ENCODE measurements around the gene IL12RB2. TPM values are rescaled to one million over a fixed set of nuclear protein-coding genes. Genes with fewer than 3 reads are reported as not detected.

Gene IL12RB2
- polyA plus RNA-seq, 1 donor = 1.1 TPM

GRCh38 chr1:67346982-67347381 lies 39.3 kb downstream of the IL12RB2 start:
- Histone ChIP-seq H3K27ac (ENCODE audit: low read length) (no peak overlapping the region), H3K27me3 (ENCODE audit: control insufficient read depth, insufficient read depth, low read length) (no peaks in the 10 kb centered on the region), H3K4me1 (ENCODE audit: control insufficient read depth, insufficient read depth, low read length) (no peaks in the 10 kb centered on the region), H3K4me3 (ENCODE audit: low read length) (no peak overlapping the region), H3K36me3 (ENCODE audit: control insufficient read depth, insufficient read depth, low read length) (no peaks in the 10 kb centered on the region), H3K9me3 (ENCODE audit: control insufficient read depth, low read depth, low read length) (no peaks in the 10 kb centered on the region)
- no peak for DNase-seq
- 83% methylated on average over 1 of the region's 1 CpG for WGBS (ENCODE audit: insufficient coverage, low lambda C conversion rate)

- no peaks in the 10 kb centered on the region for H3K27me3 ChIP-seq (ENCODE audit: control insufficient read depth, insufficient read depth, low read length)
- H3K36me3 ChIP-seq (ENCODE audit: control insufficient read depth, insufficient read depth, low read length) = no peaks in the 10 kb centered on the region
- no peaks in the 10 kb centered on the region for H3K9me3 ChIP-seq (ENCODE audit: control insufficient read depth, low read depth, low read length)
- no peak overlapping the region for H3K27ac ChIP-seq (ENCODE audit: low read length)
- no peaks in the 10 kb centered on the region for H3K4me1 ChIP-seq (ENCODE audit: control insufficient read depth, insufficient read depth, low read length)
- H3K4me3 ChIP-seq (ENCODE audit: low read length) = no peak overlapping the region
- DNase-seq = peak; percentile 22 to 32
- WGBS (ENCODE audit: insufficient coverage, low lambda C conversion rate) = no CpG with 5 or more reads among the region's 12 CpGs
These were observed 40.2 kb downstream of the IL12RB2 start for GRCh38 chr1:67347688-67348472.

GRCh38 chr1:67348586-67349252 lies 41.0 kb downstream of the IL12RB2 start:
- no peak for DNase-seq
- no peak overlapping the region for H3K27ac ChIP-seq (ENCODE audit: low read length)
- 67% methylated on average over 3 of the region's 6 CpGs for WGBS (ENCODE audit: insufficient coverage, low lambda C conversion rate)

GRCh38 chr1:67350783-67351182 lies 43.1 kb downstream of the IL12RB2 start:
- Histone ChIP-seq H3K27ac (ENCODE audit: low read length) (no peak overlapping the region), H3K27me3 (ENCODE audit: control insufficient read depth, insufficient read depth, low read length) (no peaks in the 10 kb centered on the region), H3K4me1 (ENCODE audit: control insufficient read depth, insufficient read depth, low read length) (no peaks in the 10 kb centered on the region), H3K4me3 (ENCODE audit: low read length) (no peak overlapping the region), H3K9me3 (ENCODE audit: control insufficient read depth, low read depth, low read length) (no peaks in the 10 kb centered on the region), H3K36me3 (ENCODE audit: control insufficient read depth, insufficient read depth, low read length) (no peaks in the 10 kb centered on the region)
- DNase-seq = no peak
- WGBS (ENCODE audit: insufficient coverage, low lambda C conversion rate) = no CpG with 5 or more reads among the region's 2 CpGs

More at GRCh38 chr1:67348586-67349252, 41.0 kb downstream of the IL12RB2 start:
- H3K36me3 ChIP-seq (ENCODE audit: control insufficient read depth, insufficient read depth, low read length) = no peaks in the 10 kb centered on the region
- H3K4me1 ChIP-seq (ENCODE audit: control insufficient read depth, insufficient read depth, low read length) = no peaks in the 10 kb centered on the region
- H3K9me3 ChIP-seq (ENCODE audit: control insufficient read depth, low read depth, low read length) = no peaks in the 10 kb centered on the region
- no peak overlapping the region for H3K4me3 ChIP-seq (ENCODE audit: low read length)
- H3K27me3 ChIP-seq (ENCODE audit: control insufficient read depth, insufficient read depth, low read length) = no peaks in the 10 kb centered on the region

GRCh38 chr1:67352211-67352610 lies 44.5 kb downstream of the IL12RB2 start:
- H3K4me1 ChIP-seq (ENCODE audit: control insufficient read depth, insufficient read depth, low read length) = no peaks in the 10 kb centered on the region
- H3K4me3 ChIP-seq (ENCODE audit: low read length) = no peak overlapping the region
- no peaks in the 10 kb centered on the region for H3K9me3 ChIP-seq (ENCODE audit: control insufficient read depth, low read depth, low read length)
- no peak for DNase-seq
- no peaks in the 10 kb centered on the region for H3K27me3 ChIP-seq (ENCODE audit: control insufficient read depth, insufficient read depth, low read length)
- H3K36me3 ChIP-seq (ENCODE audit: control insufficient read depth, insufficient read depth, low read length) = no peaks in the 10 kb centered on the region
- H3K27ac ChIP-seq (ENCODE audit: low read length) = no peak overlapping the region

GRCh38 chr1:67355745-67356424 lies 48.2 kb downstream of the IL12RB2 start:
- no peak overlapping the region for H3K4me3 ChIP-seq (ENCODE audit: low read length)
- H3K27ac ChIP-seq (ENCODE audit: low read length) = no peak overlapping the region
- DNase-seq = no peak
- no peaks in the 10 kb centered on the region for H3K36me3 ChIP-seq (ENCODE audit: control insufficient read depth, insufficient read depth, low read length)
- no peaks in the 10 kb centered on the region for H3K27me3 ChIP-seq (ENCODE audit: control insufficient read depth, insufficient read depth, low read length)
- no peaks in the 10 kb centered on the region for H3K9me3 ChIP-seq (ENCODE audit: control insufficient read depth, low read depth, low read length)
- H3K4me1 ChIP-seq (ENCODE audit: control insufficient read depth, insufficient read depth, low read length) = no peaks in the 10 kb centered on the region
- 100% methylated on average over 1 of the region's 3 CpGs for WGBS (ENCODE audit: insufficient coverage, low lambda C conversion rate)

GRCh38 chr1:67359592-67359991 lies 51.9 kb downstream of the IL12RB2 start:
- no peak for DNase-seq
- Histone ChIP-seq H3K27ac (ENCODE audit: low read length) (no peak overlapping the region), H3K36me3 (ENCODE audit: control insufficient read depth, insufficient read depth, low read length) (no peaks in the 10 kb centered on the region), H3K27me3 (ENCODE audit: control insufficient read depth, insufficient read depth, low read length) (no peaks in the 10 kb centered on the region), H3K9me3 (ENCODE audit: control insufficient read depth, low read depth, low read length) (no peaks in the 10 kb centered on the region), H3K4me1 (ENCODE audit: control insufficient read depth, insufficient read depth, low read length) (no peaks in the 10 kb centered on the region), H3K4me3 (ENCODE audit: low read length) (no peak overlapping the region)
- no CpG with 5 or more reads among the region's 1 CpG for WGBS (ENCODE audit: insufficient coverage, low lambda C conversion rate)

- Histone ChIP-seq H3K4me3 (ENCODE audit: low read length) (no peak overlapping the region), H3K36me3 (ENCODE audit: control insufficient read depth, insufficient read depth, low read length) (no peaks in the 10 kb centered on the region), H3K9me3 (ENCODE audit: control insufficient read depth, low read depth, low read length) (no peaks in the 10 kb centered on the region), H3K27ac (ENCODE audit: low read length) (no peak overlapping the region), H3K4me1 (ENCODE audit: control insufficient read depth, insufficient read depth, low read length) (no peaks in the 10 kb centered on the region), H3K27me3 (ENCODE audit: control insufficient read depth, insufficient read depth, low read length) (no peaks in the 10 kb centered on the region)
- DNase-seq = no peak
- WGBS (ENCODE audit: insufficient coverage, low lambda C conversion rate) = no CpG with 5 or more reads among the region's 5 CpGs
These were observed 54.0 kb downstream of the IL12RB2 start for GRCh38 chr1:67361641-67362040.

GRCh38 chr1:67367370-67368045 lies 59.8 kb downstream of the IL12RB2 start:
- H3K4me3 ChIP-seq (ENCODE audit: low read length) = no peak overlapping the region
- WGBS (ENCODE audit: insufficient coverage, low lambda C conversion rate) = 67% methylated on average over 6 of the region's 8 CpGs
- H3K4me1 ChIP-seq (ENCODE audit: control insufficient read depth, insufficient read depth, low read length) = no peaks in the 10 kb centered on the region
- DNase-seq = peak; percentile 14 to 30
- H3K9me3 ChIP-seq (ENCODE audit: control insufficient read depth, low read depth, low read length) = no peaks in the 10 kb centered on the region
- H3K27ac ChIP-seq (ENCODE audit: low read length) = no peak overlapping the region
- H3K36me3 ChIP-seq (ENCODE audit: control insufficient read depth, insufficient read depth, low read length) = no peaks in the 10 kb centered on the region
- H3K27me3 ChIP-seq (ENCODE audit: control insufficient read depth, insufficient read depth, low read length) = no peaks in the 10 kb centered on the region

GRCh38 chr1:67368046-67368514 lies 60.4 kb downstream of the IL12RB2 start:
- Histone ChIP-seq H3K36me3 (ENCODE audit: control insufficient read depth, insufficient read depth, low read length) (no peaks in the 10 kb centered on the region), H3K4me1 (ENCODE audit: control insufficient read depth, insufficient read depth, low read length) (no peaks in the 10 kb centered on the region), H3K27me3 (ENCODE audit: control insufficient read depth, insufficient read depth, low read length) (no peaks in the 10 kb centered on the region), H3K27ac (ENCODE audit: low read length) (no peak overlapping the region), H3K9me3 (ENCODE audit: control insufficient read depth, low read depth, low read length) (no peaks in the 10 kb centered on the region), H3K4me3 (ENCODE audit: low read length) (no peak overlapping the region)
- WGBS (ENCODE audit: insufficient coverage, low lambda C conversion rate) = no CpG with 5 or more reads among the region's 1 CpG
- no peak for DNase-seq

All from large intestine (tissue), 3 donors.